D721Med (cell line): ENCODE measurements around the gene RASSF6.
A peak's percentile ranks its signal among the peaks of the same experiment; 100 is the strongest.
"Not testable (repeated sequence)": the region's sequence is repeated elsewhere in the genome, so short reads cannot be mapped to it uniquely, and the experiment has no call there.

Experiments
- DNase-seq: peaks from one replicate; pipeline ENCODE4 v3.0.0; 2011; ENCODE audit warnings: low spot score; ENCODE audit not compliant: insufficient read length
- FAIRE-seq: peaks from 2 replicates; lab custom pipeline; 2011; peaks lifted over from hg19 to GRCh38; lab: Jason Lieb, UNC
- TF ChIP-seq, protein P1 (sequence below): IDR thresholded peaks from 2 replicates; pipeline ENCODE4 v1.5.1; 2012; ENCODE audit warnings: mild to moderate bottlenecking, control low read depth; ENCODE audit not compliant: insufficient read depth; ENCODE audit errors: missing control alignments

The RASSF6 gene

DNA sequence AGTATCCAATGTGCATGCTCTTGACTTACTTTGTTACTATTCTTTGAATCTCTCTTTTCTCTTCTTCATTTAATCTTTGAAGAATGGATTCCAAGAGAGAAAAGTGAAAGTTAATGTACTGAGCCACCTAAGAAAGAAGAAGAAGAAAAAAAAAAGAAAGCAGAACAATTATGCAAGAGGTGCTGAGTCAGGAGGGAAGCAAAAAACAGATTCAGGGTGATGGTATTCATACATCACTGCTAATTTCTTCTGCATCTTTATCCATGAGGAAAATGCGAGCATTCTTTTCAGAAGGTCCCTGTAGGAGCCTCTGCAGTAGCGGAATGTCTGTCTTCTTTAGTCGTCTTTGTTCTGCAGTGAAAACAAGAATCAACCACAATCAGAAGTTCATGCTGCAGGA, 43.9 kb downstream of the RASSF6 start:
- FAIRE-seq (no peak), DNase-seq (no peak)
- TF ChIP-seq, protein P1, sequence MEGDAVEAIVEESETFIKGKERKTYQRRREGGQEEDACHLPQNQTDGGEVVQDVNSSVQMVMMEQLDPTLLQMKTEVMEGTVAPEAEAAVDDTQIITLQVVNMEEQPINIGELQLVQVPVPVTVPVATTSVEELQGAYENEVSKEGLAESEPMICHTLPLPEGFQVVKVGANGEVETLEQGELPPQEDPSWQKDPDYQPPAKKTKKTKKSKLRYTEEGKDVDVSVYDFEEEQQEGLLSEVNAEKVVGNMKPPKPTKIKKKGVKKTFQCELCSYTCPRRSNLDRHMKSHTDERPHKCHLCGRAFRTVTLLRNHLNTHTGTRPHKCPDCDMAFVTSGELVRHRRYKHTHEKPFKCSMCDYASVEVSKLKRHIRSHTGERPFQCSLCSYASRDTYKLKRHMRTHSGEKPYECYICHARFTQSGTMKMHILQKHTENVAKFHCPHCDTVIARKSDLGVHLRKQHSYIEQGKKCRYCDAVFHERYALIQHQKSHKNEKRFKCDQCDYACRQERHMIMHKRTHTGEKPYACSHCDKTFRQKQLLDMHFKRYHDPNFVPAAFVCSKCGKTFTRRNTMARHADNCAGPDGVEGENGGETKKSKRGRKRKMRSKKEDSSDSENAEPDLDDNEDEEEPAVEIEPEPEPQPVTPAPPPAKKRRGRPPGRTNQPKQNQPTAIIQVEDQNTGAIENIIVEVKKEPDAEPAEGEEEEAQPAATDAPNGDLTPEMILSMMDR = no peak

DNA sequence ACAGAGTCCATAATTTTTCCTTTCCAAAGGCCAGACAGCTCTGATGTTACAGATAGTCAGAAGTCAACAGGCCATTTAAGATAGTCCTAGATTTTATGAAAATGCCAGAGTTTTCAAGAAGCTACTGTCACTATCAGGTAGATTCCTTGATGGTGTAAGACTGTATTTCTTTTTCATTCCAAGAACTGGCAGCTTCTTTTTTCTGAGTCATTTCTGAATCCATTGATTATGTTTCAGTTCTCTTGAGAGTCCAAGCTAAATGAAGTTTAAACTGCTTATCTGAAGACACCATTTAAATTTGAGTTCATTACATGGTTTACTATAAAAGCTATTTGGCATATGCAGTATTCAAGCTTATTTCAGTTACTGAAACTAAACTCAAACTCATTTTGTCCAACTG, 44.6 kb downstream of the RASSF6 start:
- no peak for FAIRE-seq
- DNase-seq = no peak
- TF ChIP-seq, protein P1 = no peak

DNA sequence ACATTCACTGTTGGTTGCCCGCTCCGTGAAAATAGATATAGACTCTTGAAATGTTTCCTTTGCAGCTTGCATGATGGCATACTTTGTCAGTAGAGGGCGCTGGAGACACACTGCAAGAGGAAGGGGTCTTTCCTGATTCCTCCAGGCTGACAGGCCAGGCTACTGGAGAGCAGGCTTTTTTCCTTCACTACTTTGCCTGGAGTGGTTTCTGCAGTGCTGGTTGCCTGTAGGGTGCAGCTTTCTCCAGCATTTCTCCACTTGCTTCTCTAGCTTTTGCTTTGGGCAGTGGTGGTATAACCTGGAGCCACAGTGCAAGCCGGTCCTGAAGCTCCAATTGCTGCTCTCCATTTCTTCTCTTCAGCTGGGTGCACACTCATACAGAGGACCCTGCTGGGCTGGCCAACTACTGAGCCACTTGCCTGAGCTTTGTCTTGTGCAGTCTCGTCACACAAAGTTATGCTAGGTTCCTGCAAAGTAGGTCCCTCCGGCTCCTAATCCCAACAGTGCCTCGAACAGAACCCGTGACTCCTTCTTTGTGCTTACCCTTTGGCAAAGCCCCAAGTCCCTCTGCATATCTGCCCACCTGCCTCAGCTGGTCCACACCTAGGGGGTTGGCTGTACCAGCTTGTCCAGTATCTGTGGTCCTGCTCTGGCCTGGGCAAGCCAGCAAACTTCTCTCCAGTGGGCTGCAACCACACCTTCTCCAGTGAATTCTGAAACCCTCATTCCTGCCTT, 46.3 kb downstream of the RASSF6 start:
- peak; percentile 16 for DNase-seq
- no peak for FAIRE-seq
- TF ChIP-seq, protein P1 = peak; percentile 96

DNA sequence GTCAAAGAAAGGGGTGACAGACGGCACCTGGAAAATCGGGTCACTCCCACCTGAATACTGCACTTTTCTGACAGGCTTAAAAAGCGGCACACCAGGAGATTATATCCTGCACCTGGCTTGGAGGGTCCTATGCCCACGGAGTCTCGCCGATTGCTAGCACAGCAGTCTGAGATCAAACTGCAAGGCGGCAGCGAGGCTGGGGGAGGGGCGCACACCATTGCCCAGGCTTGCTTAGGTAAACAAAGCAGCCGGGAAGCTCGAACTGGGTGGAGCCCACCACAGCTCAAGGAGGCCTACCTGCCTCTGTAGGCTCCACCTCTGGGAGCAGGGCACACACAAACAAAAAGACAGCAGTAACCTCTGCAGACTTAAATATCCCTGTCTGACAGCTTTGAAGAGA, 69.4 kb downstream of the RASSF6 start:
- not testable (repeated sequence) for DNase-seq

DNA sequence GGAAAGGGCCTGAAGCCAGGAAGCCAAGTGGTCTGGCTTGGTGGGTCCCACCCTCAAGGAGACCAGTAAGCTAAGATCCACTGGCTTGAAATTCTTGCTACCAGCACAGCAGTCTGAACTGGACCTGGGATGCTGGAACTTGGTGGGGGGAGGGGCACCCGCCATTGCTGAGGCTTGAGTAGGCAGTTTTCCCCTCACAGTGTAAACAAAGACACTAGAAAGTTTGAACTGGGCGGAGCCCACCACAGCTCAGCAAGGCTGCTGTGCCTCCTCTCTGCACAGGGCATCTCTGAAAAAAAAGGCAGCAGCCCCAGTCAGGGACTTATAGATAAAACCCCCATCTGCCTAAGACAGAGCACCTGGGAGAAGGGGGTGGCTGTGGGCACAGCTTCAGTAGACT, 75.6 kb downstream of the RASSF6 start:
- FAIRE-seq (no peak), DNase-seq (no peak)
- TF ChIP-seq, protein P1 = no peak

More for the DNA sequence above, 69.4 kb downstream of the RASSF6 start:
- not testable (repeated sequence) for FAIRE-seq

DNA sequence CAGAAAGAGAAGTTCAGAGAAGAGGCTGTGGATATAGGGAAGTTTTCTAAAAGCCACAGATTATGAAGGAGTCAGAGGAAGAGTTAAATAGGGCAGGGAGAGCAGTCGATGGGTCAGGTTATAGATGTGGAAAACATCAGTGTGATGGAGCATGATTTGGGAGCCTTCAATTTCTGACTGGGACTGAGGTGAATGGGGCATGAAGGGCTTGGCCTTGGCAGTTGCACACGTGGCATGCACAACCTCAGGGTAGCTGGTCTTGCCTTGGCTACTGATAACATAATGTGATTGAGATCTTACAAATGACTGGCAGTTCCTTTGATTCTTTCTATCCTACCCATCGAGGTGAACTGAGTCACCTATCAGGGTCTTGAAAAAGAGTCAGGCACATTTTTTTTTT, 79.0 kb downstream of the RASSF6 start:
- TF ChIP-seq, protein P1 = no peak
- DNase-seq (no peak), FAIRE-seq (no peak)

DNA sequence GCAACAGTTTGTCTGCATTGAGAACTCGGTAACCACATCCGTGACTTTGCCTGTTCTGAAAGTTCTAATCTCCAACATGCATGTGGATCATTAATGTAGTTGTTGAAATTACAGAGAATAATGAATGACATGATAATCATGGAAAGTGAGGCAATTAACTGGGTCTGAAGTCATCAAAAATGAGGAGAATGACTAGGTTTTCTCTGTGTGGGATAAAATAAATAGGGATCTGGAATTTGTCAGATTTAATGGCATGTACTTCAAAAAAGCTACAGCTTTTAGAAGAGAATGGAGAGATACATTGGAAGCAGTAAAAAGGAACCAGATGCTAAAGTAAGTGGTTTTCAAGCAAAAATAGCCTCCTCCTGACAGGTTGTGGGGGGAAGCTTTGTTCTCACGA, 79.4 kb downstream of the RASSF6 start:
- TF ChIP-seq, protein P1 = no peak
- no peak for DNase-seq
- FAIRE-seq = no peak
